ENCODE measurements around the gene SNX24.

GRCh38 chr5:122965111-122965510 lies 119.7 kb downstream of the SNX24 start:
- TF ChIP-seq GATA2 (IDR thresholded peaks at IDR 0.05; ENCODE audit: low read depth, low read length) (no peak), GATA3 (IDR thresholded peaks at IDR 0.05; ENCODE audit: low read depth, low read length) (no peak)

Measured in SH-SY5Y (cell line).